GM18519 (cell line): ENCODE measurements around the gene NTN1.

Experiments
- ATAC-seq: cut with Tn5 transposase; IDR thresholded peaks from one replicate; pipeline ENCODE4 v1.9.1; 2021; ENCODE audit warnings: mild to moderate bottlenecking, moderate library complexity; ENCODE audit not compliant: unreplicated experiment, low FRiP score

The NTN1 gene

DNA sequence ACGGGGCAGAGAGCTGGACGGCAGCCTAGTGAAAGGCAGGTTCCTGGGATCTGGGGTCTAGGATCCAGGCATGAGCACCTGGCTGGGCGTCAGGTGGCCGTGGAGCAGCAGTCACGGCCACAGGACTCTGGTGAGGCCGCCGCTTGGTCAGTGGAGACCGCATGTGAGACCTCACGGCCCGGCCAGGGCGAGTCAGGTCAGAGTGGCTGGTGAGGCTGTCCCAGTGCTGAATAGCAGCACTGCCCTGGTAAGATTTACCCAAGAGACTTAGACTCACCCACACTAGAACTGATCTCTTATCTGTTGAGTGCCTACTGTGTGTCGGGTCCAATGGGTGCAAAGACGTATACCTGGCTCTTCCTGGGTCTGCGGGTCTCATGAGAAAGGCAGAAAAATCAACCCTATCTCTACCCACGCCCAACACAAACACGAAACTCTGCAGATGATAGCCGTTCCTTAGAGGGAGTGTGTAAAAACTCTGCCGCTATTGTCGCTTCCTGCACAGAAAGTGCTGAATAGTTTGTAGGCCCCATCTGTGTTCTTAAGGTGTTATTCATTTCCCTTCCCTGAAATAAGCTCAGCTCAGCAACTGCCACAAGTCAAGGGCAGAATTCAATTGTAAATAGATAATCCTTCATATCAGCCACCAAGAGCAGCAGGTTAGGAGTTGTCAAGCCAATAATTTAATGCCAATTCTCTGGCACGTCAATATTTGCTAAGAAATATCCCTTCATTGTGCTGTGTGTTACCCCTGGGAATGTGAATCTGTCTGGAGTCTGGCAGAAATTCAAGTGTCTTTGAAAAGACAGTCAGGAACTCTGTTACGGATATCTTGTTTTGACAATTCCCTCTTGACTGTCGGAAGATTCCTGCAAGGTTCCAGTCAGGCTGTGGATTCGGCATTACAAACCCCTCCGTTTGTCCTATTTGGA lies 240.0 kb downstream of the NTN1 start:
- ATAC-seq: no peak

- no peak for ATAC-seq
Observed at GRCh38 chr17:9266031-9266680, 244.8 kb downstream of the NTN1 start.

- ATAC-seq: no peak
Observed at GRCh38 chr17:9266697-9267117, 245.4 kb downstream of the NTN1 start.

DNA sequence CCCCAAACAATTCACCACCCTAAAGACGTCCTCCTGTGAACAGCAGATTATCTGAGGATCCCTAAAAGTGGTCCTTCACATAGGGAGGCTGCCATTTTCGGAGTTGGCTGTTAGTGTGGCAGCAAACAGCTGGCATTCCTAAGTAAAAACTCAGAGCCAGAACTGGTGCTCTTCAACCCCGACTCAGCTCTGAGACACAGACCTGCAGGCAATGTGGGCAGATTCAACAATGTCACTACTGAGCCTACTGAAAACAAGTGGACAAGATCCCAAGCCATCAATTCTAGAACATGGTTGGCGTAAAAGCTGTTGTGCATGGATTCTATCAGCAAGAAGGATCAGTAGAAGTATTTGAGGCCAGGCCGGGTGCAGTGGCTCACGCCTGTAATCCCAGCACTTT lies 247.2 kb downstream of the NTN1 start:
- no peak for ATAC-seq

DNA sequence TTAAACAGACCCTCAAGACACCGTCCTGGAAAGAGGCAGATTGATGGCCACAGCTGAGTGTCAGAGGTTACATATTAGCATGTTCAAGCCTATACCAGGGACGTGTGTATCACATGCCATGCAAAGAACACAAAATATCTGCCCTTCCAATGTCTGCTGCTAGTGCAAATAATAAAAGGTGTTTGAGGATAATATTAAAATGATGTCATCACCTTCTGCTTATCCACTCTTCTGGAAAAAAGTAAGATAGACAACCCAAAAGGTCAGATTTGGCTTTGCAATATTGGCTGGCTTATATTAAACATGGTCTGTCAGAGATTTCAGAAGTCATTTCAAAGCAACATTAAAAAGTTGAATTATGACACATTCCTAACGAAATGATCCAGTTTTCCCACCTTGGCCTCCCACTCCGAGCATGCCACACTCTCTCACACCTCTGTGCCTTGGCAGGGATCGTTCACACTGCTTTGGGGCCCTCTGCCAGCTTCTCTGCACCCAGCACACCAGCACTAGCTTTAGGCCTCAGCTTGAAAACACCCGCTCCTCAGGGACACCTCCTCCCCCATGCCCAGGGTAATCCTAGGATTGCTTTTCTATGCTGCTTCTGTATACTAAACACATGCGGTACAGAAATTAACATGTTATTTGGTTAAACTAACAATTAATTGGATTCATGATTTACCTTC lies 248.2 kb downstream of the NTN1 start:
- ATAC-seq: no peak

GRCh38 chr17:9270921-9271320 lies 249.6 kb downstream of the NTN1 start:
- no peak for ATAC-seq

- ATAC-seq: no peak
Observed at GRCh38 chr17:9271989-9272388, 250.7 kb downstream of the NTN1 start.

DNA sequence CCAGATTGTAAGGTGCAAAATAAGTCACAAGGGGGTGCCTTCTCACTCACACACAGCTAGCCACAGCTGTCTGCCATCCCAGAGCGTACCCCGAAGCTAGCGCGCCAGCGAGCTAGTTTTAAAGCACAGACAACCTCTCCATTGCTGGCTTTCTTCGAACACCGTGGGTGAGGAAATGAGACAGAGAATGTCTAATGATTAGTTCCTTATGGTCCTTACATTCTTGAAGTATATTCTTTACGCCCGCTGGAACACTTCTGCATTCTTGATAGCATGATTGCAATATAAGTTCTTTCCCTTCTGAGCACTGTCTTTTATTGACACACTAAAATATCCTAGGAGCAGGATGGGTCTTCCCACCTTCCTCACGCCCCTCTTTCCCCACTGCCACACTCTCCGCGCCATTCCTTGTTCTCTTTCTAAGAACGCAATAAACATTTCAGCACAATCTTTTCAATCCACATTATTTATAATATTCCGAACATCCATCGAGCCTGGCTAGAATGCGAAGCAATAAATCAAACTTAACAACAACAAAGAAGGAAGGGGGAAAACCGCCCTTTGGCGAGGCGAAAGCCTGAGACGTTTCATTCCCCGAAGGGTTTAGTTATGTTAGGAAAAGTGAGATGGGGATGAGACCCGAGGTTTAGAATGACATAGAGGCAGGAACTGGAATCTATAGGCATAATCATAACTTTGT lies 251.3 kb downstream of the NTN1 start:
- no peak for ATAC-seq

DNA sequence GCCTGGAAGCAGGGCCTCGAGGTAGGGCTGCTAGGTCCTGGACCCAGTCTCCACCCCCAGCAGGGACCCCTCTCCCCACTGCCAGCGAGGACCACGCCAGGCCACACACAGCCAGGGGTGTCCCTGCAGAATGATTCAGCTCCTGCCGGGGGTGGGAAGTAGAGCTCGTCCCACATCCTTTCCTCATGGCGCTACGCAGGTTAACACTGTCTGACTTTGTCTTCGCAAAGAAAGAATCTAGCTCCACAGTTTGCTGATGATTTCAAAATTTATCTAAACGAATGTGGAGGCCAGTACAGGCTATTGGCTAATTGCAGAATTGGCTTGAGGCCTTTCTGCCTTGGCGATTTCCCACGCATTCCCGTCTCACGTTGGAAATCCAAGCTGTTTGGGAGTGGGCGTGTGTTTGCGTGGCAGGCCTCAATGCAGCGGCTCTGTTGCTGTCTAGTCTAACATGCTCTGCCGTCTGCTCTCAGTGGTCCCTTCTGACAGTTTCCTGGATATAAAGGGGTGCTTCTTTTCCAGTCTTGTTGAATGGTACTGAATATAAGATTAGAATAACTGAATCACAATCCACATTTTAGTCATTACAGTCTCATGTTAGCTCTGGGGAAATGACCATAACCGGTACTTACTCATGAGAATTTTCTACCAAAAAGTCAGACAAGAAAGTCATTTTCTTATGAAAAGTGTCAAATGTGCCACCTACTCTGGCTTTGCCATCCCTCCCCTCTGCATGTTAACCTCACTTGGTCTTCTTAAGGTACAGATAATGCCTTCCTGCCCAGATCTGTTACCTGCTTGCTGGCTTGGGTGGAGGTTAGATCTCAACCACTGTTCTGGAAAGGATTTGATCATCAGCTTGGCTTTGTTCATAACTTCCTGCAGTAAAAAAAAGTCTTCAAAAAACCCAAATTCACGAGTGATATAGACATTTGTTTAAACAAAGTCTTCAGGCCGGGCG lies 252.4 kb downstream of the NTN1 start:
- ATAC-seq: no peak

DNA sequence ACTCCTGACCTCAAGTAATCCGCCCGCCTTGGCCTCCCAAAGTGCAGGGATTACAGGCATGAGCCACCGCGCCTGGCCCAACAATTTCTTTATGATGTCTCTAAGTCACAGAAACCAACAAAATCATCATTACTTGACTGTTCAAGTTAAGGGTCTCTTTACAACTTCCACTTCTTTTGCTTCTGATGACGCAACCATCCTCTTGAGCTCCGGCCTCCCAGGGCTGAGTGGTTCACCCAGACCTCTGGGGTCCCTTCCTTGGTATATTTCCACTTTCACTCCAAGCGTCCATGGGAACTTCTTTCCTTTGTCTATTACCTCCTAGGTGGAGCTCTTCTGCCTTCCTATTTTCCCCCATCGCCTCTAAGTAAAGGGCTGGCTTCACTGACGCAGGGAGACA lies 253.7 kb downstream of the NTN1 start:
- ATAC-seq: no peak

DNA sequence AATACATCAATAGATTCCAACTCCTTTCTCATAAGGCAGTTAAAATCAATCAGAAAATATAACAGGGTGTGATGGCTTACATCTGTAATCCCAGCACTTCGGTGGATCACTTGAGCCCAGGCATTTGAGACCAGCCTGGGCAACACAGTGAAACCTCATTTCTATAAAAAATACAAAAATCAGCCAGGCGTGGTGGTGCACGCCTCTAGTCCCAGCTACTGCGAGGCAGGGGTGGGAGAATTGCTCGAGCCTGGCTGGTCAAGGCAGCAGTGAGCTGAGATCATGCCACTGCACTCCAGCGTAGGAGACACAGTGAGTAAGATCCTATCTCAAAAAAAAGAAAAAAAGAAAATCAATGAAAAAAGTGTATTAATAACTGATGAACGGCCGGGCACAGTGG lies 258.6 kb downstream of the NTN1 start:
- no peak for ATAC-seq

- no peak for ATAC-seq
Observed at GRCh38 chr17:9283909-9284308, 262.6 kb downstream of the NTN1 start.

GRCh38 chr17:9284884-9285283 lies 263.6 kb downstream of the NTN1 start:
- no peak for ATAC-seq

DNA sequence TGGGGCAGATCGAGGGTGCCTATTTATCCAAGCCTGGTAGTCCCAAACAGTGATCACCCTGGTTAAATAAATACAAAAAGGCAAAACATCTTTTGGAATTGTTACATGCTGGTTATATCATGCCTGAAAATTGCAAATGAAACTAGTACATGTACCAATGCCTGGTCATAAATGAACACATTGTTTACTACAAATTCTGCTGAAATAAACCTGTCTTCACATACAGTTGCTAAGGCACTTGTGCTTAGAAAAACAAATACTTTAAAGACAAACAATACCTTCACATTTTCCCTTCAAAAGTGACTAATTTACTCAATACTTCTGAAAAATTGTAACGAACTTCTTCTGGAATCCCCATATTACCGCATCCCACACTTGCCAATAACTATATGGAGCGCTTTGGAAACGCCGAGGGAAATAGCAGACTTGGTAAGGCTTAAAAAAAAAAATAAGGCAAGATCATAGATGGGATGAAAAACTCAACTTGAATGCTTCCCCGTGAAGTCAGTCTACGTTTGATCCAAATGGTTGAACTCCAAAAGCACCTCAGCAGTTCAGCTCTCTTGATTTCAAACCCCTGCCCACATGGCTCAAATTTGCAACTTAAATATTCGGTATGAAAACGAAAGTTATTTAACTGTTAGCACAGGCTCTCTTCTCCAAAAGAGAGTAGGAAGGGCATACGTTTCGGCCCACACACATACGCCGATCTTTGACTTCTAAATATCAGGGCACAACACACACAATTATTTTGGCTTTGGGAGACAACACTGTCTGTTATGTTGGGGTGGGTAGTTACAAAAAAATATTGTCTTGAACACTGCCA lies 264.5 kb downstream of the NTN1 start:
- ATAC-seq: no peak

DNA sequence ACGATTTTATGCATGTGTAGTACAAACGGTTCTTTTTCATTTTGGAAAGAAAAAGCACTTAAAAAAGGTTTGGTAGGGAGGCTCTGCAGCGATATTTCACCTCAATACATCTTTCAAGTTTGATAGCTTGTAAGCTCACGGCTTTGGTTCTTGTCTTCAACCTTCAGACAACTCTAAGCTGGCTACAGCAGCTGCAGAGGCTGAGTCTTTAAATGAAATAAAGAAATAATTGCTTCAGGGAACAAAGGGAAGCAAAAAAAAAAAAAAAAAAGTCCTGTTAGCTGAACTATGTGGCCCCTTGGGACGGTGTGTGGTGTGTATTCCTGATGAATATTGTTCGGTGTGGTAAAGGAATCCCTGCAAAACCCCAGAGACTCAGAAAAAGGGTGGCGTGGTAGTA lies 265.1 kb downstream of the NTN1 start:
- no peak for ATAC-seq

DNA sequence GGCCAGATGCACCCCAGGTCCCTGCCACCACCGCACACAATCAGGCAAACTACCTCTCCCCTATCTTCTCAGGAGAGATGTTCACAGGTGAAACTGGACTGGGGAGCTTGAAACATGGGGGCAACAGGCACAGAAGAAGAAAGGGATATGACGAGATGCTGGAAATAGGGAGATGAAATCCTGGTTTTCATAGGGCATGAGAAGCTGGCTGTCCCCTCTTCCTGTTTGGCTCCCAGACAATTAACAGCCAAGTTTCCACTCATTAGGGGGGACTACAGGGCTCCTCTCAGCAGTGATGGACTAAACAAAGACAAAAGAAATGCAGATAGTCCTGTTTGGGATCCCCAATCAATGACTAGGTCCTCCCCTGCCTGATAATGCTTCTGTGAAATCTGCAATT lies 266.0 kb downstream of the NTN1 start:
- no peak for ATAC-seq

DNA sequence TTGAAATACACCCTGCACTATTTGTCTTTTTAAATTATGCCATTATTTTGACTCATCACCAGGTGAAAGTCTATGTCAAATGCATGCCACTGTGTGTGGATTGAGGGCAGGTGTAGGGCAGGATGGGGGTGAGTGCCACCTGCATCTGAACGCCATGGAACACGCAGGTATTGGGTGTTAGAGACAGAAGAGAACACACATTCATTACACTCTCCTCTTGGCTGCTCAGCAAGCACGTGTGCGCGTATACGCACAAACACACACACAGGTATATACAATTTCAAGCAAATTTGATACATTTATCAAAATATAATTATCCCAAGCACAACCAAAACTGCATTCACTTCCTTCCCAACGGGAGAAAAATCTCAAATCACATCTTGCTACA lies 268.9 kb downstream of the NTN1 start:
- no peak for ATAC-seq

DNA sequence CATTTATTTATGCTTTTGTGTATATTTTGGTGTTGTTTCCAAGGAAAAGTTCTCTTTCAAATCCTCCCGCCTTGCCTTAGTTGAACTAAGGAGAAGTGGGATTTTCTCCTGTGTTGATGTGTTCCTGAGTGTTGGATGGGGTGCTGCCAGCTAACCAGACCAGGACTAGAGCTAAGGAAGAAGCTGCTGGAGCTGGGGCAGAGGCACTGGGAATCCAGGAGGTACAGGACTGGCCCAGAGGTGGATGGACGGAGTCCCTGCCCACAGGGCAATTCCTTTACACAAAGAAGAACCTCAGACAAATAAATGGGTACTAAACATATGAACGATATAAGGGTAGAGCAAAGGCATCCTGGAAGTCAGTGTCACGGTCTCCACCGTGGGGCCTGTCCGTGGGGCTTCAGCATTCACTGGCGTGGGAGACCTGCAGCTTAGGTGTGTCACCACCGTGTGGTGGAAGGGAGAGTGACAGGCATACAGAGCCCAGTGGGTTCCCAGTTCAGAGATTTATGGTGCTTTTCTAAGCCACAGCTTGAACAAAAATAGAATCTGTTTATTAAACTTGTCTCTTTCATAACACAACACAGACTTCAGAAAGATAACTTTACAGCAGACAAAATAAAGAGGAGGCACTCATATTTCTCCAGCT lies 270.7 kb downstream of the NTN1 start:
- ATAC-seq: no peak
